GM12864 (cell line): ENCODE data around the gene AKAP8L.

Experiments used
- DNase-seq: peaks from one replicate; pipeline ENCODE4 v3.0.0-alpha.2; 2011; ENCODE audit warnings: low read depth
- H3K4me3 ChIP-seq: 2 replicates; pipeline ENCODE4 v1.5.1; 2011; ENCODE audit warnings: mild to moderate bottlenecking, low read depth, low read length, control low read depth
- CTCF ChIP-seq: IDR thresholded peaks from 2 replicates; pipeline ENCODE4 v1.5.1; 2011; ENCODE audit warnings: low read depth, mild to moderate bottlenecking, moderate library complexity, low read length, control low read depth, inconsistent platforms; ENCODE audit errors: missing control alignments

AKAP8L gene

DNA sequence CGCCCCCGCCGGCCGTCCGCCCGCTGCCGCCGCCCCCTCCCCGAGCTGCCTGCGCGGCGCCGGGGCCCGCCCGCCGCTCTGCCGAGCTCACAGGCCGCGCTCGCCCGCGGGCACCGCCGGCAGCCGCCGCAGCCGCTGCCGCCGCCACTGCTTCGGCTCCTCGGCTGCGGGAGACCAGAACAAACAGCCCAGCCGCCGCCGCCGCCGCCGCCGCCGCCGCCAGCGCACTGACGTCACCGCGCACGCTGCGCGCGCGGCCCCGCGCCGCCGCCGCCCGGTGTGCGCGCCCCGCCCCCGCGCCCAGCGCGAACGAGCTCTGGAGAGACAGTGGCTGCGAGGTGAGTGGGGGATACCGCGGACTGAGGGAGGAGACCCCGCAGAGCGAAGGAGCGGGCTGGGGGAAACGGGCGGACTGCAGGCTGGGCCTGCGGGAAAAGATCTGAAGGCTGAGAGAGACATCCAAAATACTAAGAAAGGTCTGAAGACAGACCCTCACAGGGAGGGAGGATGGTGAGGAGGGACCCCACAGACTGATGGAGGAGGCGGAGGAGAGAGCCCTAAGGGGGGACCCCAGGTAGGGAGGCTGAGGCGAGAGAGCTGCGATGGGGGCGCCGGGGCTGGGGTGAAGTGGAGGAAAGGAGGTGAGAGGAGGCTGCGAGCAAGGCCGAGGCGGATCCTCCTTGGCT, 86.3 kb downstream of the AKAP8L start, which contains the start of gene BRD4:
Gene BRD4, minus strand, starts transcription at position 229 of the 686 bp plus-strand sequence. CDS start 59,440 bp downstream, outside the sequence.
- DNase-seq: no peak
- no peak for TF ChIP-seq CTCF
- H3K4me3 ChIP-seq: peak within 1 kb of the TSS; percentile 67

GRCh38 chr19:15331419-15332310, 87.1 kb downstream of the AKAP8L start:
- peak overlapping the region; percentile 67 for H3K4me3 ChIP-seq
- DNase-seq: no peak
- TF ChIP-seq CTCF: no peak

DNA sequence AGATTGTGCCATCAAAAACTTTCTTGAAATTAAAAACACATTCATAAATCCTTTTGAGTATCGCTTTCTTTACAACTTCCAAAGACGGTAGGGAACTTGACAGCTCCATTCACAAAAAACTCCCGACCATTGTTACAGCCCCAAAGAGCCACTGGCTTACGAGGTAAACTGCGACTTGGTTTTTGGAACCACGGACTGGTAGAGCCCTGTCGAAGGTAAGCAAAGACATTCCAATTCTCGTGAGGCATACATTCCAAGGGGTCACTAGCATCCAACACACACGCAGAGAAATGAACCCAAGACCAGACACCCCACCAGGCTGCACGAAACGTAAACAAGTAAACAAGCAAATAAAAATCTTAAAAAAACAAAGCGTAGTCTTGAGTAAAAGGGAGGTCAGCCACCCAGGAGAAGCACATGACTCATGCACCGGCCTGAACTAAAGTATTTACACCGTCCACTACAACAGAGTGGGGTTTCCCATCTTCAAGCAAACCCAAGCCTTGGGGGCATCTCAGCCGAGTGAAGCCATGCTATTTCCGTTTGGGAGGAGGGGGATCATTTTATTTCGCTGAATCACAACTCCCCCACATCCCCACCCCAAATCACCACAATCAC, 87.9 kb downstream of the AKAP8L start:
- H3K4me3 ChIP-seq: peak overlapping the region; percentile 67
- TF ChIP-seq CTCF: no peak
- DNase-seq: no peak
